HG03175 (cell line): ENCODE data around the gene ZIC4.

ENCODE experiments used
- ATAC-seq: cut with Tn5 transposase; IDR thresholded peaks from one replicate; pipeline ENCODE4 v1.9.1; 2021; ENCODE audit warnings: mild to moderate bottlenecking, moderate library complexity; ENCODE audit not compliant: unreplicated experiment

Gene ZIC4

DNA sequence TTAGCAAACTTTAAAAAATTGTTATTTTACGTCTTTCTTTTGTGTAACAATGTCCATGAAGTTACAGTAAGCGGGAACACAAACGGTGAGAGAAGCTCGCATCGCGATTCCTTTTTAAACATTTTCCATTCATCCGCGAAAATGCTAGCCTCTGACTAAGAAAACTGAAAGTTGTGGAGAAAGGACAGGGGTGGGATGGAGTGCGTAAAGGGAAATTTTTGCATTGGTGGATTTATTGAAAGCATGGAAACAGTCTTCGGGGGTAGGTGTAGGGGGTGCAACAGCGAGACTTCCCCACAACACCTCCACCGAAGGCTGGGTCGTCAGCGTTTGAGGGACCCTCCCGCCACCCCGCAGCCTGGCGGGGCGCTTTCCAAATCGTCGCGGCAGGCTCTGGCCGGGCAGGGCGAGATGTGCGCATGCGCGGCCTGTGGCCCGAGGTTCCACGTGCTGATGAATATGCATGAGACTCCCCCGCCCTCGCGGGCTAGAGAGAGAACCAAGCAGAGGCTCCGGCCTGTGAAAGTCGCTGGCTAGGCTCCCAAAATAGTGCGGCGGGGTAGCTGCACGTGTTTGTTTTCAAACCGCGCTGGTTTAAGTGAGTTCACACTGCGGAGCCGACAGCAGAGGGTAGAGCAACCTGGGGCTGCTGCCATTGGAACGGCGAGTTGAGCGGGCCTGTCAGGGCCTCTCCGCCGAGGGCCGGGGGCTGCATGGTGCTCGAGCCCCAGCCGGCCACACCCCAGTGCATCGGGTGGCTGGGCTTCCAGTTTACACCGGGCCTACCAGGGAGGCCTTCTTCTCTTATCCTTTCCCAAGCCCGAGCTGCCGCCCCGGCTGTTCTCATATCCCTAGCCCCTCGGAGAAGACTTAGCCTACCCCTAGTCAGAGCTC, 12.7 kb upstream of the ZIC4 start:
- no peak for ATAC-seq

DNA sequence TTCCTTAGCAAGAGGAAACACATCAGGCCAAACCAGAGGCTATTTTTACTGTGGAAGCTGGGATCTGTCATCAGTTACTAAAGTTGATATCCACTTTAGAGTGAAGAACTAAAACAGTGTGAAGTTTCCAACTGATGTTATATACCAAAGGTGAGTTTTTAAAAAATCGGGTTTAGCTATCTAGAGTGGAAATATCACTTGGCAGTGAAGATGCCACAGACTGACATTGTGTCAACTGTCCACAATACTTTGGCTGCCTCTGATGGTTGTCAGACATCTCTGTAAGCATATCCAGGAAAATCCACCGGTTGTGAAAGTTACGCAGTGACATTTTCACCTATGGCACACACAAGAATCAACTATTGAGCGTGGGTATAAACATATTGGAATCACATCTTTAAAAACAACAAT, 12.0 kb upstream of the ZIC4 start:
- no peak for ATAC-seq

GRCh38 chr3:147417551-147418295, 11.4 kb upstream of the ZIC4 start:
- no peak for ATAC-seq

DNA sequence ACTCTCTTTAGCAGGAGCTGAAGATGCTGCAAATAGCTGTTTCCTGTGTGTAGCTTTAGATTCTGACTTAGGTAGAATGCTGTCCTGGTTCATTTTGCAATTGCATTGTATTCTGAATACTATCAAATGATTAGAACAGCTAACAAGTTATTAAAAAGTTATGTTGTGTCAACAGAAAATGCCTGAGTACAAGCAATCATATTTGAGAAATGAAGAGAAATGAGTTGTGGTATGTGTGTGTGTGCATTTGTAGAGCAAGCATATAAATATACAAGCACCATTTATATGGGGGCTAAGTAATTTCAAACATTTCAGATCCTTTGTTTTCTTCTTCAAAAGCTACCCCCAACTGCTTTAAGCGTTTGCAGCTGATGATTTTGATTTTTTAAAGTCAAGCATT, 10.6 kb upstream of the ZIC4 start:
- no peak for ATAC-seq

DNA sequence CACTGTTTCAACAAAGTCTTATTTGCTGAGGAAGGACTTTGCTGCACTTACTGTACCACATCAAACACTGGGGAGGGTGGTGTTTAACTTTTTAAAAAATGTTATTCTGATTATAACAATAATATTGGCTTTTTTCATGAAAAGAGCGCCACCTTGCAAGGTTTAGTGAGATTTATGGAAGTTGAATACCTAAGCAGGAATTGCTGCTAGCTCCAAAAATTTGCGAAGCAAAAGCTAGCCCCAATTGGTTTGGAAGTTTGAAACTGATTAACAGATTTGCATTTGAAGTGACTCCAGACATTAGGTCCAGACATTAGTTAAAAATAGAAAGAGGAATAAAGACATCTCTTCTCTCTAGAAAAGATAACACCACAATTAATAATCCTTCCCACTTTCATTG, 9.5 kb upstream of the ZIC4 start:
- no peak for ATAC-seq

DNA sequence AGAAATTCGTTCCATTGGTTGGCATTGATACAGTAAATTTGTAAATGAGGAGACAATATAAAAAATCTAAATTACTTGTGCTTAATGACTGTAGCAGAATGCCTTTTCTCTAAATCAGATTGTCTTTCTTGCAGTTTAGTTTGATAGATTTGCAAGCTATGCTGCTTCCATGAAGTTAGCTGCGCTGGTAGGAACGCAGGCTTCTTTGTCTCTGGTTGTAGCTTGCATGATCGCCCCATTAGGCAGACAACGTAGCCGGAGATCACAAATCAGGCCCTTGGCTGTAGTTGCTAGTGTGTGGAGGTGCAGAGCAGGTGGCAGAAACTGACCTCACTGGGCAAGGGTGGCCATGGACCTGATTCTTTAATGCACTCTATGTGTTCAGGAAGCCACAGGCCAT, 8.9 kb upstream of the ZIC4 start:
- no peak for ATAC-seq

DNA sequence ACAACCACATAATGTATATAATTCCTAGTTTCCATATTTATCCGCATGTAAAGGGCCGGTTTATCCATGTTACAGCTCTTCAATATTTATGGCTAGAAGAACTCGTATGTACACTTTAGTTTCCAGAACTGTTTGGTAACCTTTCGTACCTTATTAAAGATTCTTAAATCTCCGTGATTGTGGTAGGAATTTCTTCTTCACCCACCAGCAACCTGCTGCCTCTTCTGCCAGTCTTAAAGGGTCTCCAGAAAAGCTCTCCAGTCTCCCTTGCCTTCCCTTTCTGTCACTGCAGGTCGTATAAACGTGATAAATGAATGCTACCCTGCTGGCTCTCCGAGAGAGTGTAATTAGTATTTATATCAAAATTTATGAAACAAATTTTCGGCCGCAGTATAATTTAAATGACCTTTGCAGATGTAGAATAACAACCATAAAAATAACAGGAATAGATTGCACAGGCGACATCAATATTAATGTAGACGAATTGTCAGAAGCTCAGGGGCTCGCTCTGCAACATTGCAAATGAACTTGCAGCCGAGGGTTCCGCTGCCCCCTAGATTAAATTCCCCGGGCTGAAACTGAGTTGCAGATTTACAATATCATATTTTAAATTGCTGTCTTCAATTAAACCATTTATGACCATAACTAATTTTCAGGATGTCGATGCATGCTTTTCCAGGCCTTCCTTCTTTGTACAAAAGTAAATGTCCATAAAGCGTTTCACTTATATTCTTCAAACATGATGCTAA, 8.2 kb upstream of the ZIC4 start:
- no peak for ATAC-seq

DNA sequence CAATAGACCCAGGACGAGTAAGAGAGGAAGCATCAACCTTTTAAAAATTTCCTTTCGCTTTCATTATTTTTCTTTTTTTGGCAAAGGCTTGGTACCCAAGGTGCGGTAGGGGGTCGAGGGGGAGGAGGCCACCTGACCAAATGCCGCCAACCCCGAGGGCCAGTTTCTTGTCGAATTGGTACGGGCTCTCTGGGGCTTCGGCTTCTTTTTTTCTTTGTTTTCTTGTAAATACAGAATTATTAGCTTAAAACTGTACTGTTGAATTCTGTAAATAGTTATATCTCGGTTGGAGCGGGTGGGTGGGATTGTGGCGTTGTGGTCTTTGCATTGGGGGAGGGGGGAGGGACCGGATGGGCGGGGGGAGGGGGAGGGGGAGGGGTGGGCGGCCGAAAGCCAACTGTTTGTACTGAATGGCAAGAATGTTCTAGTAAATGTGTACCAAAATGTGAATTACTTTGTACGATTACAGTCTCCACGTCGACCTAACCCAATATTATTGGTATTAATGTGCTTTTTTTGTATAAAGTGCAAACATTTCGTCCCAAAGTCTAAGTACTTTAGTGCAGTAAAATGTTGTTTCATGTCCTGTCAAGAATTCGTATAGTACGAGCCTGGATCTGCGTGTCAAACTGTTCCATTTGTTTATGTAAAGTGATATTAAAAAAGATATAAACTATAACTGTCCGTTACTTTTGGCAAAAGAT, 7.5 kb upstream of the ZIC4 start:
- ATAC-seq = no peak

- ATAC-seq = no peak
These were observed 6.8 kb upstream of the ZIC4 start for GRCh38 chr3:147412917-147413685.

- no peak for ATAC-seq
These were observed 6.0 kb upstream of the ZIC4 start for GRCh38 chr3:147412261-147412916.

GRCh38 chr3:147411815-147412241, 5.5 kb upstream of the ZIC4 start:
- ATAC-seq = no peak

- ATAC-seq = no peak
These were observed 5.0 kb upstream of the ZIC4 start for GRCh38 chr3:147411238-147411814.

GRCh38 chr3:147410526-147411237, 4.3 kb upstream of the ZIC4 start:
- no peak for ATAC-seq

GRCh38 chr3:147410116-147410525, 3.8 kb upstream of the ZIC4 start:
- no peak for ATAC-seq

DNA sequence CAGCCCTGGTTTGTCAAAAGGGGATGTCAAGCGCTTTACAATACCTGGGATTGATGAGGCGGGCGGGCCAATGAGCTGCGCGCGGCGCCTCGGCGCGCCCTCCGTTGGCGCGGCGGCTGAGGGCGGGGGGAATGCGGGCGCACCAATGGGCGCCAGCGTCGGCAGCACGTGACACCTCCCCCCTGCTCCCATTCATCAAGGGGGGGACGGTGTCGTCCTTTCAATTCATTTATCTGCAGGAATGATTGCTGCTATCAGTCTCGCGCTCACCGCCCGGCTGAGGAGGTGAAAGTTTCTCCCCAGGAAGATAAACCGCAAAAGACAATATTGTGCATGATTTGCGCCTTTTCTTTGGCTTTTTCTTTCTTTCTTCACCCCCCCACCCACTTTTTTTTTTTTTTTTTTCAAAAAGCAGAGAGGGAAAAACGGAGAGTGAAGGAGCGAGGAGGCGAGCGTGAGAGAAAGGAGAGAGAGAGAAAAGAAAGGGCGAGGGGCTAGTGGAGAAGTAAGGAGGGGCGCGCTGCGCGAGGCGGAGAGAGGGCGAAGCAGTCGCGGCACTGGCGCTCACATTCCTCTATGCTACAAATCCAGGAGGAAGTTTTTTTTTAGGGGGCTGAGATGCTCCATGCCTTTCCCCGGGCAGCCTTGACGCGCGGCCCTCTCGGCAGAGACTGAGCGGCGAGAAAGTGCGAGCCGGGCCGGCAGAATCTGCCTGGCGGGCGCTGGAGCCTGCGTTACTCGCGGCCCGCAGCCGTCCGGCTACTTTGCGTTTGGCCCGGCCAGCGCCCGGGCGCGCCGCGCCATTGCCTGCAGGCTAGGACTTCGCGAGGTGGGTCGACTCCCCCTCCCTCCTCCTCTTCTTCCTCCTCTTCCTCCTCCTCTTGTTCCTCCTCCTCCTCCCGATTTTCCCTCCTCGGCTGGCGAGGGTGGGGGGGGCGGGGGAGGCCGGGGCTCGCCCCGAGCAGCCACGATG, 3.1 kb upstream of the ZIC4 start, which contains the start of gene ZIC1:
TSS of gene ZIC1 (plus strand) at position 223 of the 973 bp plus-strand sequence. CDS start at position 971, 748 bp downstream.
- ATAC-seq = no peak

DNA sequence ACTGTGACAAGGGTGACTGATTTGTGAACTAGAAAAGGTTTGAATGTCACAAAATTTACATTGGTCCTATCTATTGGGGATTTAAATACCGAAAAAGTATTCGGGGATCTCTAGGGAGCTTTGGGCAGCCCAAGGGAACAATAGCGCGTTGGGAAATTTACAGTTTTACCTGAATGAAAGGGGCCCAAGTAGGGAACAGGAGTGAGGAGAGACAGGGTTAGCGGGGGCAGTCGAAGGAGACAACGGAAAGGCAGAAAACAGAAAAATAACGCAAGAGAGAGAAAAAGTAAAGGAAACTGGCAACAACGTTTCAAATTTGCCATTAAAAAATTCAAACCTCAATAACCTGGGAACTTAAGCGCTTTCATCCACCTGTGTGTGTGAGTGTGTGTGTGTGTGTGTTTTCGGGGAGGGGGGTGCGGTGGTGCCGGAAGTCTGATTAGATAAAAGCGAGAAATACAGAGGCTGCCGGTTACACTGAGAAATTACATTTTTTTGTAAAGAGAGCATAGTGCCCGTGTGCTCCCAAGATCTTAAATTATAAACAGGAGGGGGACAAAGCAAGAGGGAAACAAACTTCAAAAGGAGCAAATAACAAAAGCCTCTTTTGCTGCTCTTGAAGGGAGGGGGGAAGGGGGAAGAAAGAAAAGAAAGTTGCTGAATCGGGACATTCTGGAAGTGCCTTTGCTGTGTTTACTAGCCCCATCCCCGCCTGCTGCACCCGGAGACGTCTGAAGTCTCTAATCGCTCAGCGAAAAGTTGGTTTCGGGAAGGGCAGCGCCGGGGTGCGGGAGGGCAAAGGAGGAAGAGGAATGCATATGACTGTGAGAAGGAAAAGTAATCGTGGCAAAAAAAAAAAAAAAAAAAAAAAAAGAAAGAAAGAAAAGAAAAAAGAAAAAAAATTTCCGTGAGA, 2.1 kb upstream of the ZIC4 start:
- ATAC-seq = no peak
